Inferior parietal cortex (tissue), 1 donor: ENCODE data around the gene MYO7B.
A peak's percentile ranks its signal among the peaks of the same experiment; 100 is the strongest.

ENCODE experiments used
- DNase-seq: peaks from one replicate; pipeline ENCODE4 v3.0.0-alpha.2; 2016; ENCODE audit errors: extremely low spot score

MYO7B gene

GRCh38 chr2:127650041-127650784 lies 114.7 kb downstream of the MYO7B start:
- no peak for DNase-seq

GRCh38 chr2:127650785-127651380 lies 115.4 kb downstream of the MYO7B start:
- no peak for DNase-seq

- no peak for DNase-seq
These were observed 115.9 kb downstream of the MYO7B start for GRCh38 chr2:127651381-127651809.

GRCh38 chr2:127651971-127652550 lies 116.6 kb downstream of the MYO7B start:
- DNase-seq, result peak; percentile 55

- no peak for DNase-seq
These were observed 117.4 kb downstream of the MYO7B start for GRCh38 chr2:127652786-127653357.

- no peak for DNase-seq
These were observed 118.1 kb downstream of the MYO7B start for GRCh38 chr2:127653421-127654083.

GRCh38 chr2:127654084-127654837 lies 118.8 kb downstream of the MYO7B start:
- no peak for DNase-seq

- no peak for DNase-seq
These were observed 119.3 kb downstream of the MYO7B start for GRCh38 chr2:127654838-127655175.

- no peak for DNase-seq
These were observed 120.0 kb downstream of the MYO7B start for GRCh38 chr2:127655209-127656073.

- no peak for DNase-seq
These were observed 121.2 kb downstream of the MYO7B start for GRCh38 chr2:127656569-127657231.

- no peak for DNase-seq
These were observed 121.7 kb downstream of the MYO7B start for GRCh38 chr2:127657232-127657595.

- no peak for DNase-seq
These were observed 122.7 kb downstream of the MYO7B start for GRCh38 chr2:127658146-127658545.

GRCh38 chr2:127658641-127659407 lies 123.3 kb downstream of the MYO7B start:
- no peak for DNase-seq

- DNase-seq, result no peak
These were observed 124.2 kb downstream of the MYO7B start for GRCh38 chr2:127659408-127660290.

- DNase-seq, result no peak
These were observed 124.8 kb downstream of the MYO7B start for GRCh38 chr2:127660291-127660578.

- no peak for DNase-seq
These were observed 125.7 kb downstream of the MYO7B start for GRCh38 chr2:127661072-127661649.

GRCh38 chr2:127661949-127662510 lies 126.5 kb downstream of the MYO7B start:
- no peak for DNase-seq
